Activated naive CD8-positive, alpha-beta T cell (primary cell): ENCODE data around the gene TULP4.
A peak's percentile ranks its signal among the peaks of the same experiment; 100 is the strongest.
"Not testable (repeated sequence)": the region's sequence is repeated elsewhere in the genome, so short reads cannot be mapped to it uniquely, and the experiment has no call there.

Experiments
- H3K27ac Mint-ChIP-seq: one replicate; pipeline ENCODE4 v1.8.0; 2021; ENCODE audit warnings: mixed read lengths
- H3K27me3 Mint-ChIP-seq: one replicate; pipeline ENCODE4 v1.8.0; 2021; ENCODE audit warnings: mixed read lengths
- H3K36me3 Mint-ChIP-seq: one replicate; pipeline ENCODE4 v1.8.0; 2021; ENCODE audit warnings: mixed read lengths
- H3K4me1 Mint-ChIP-seq: one replicate; pipeline ENCODE4 v1.8.0; 2021; ENCODE audit warnings: low read depth, mixed read lengths
- H3K4me3 Mint-ChIP-seq: one replicate; pipeline ENCODE4 v1.8.0; 2021; ENCODE audit warnings: mild to moderate bottlenecking, mixed read lengths
- H3K9me3 Mint-ChIP-seq: one replicate; pipeline ENCODE4 v1.8.0; 2021; ENCODE audit warnings: low read depth, mixed read lengths

TULP4 gene

GRCh38 chr6:158284876-158285655, 27.2 kb upstream of the TULP4 start:
- Mint-ChIP-seq H3K4me1 (peaks cover 35% of the 10 kb centered on the region), H3K27me3 (no peaks in the 10 kb centered on the region), H3K4me3 (no peak overlapping the region), H3K27ac (no peak overlapping the region), H3K9me3 (no peaks in the 10 kb centered on the region), H3K36me3 (peaks cover 2% of the 10 kb centered on the region)

- Mint-ChIP-seq H3K27me3 (no peaks in the 10 kb centered on the region), H3K27ac (no peak overlapping the region), H3K4me3 (no peak overlapping the region), H3K9me3 (no peaks in the 10 kb centered on the region), H3K4me1 (peaks cover 41% of the 10 kb centered on the region), H3K36me3 (peaks cover 2% of the 10 kb centered on the region)
These were observed 26.6 kb upstream of the TULP4 start for GRCh38 chr6:158285656-158286021.

GRCh38 chr6:158286413-158286812, 25.9 kb upstream of the TULP4 start:
- Mint-ChIP-seq H3K36me3 (peaks cover 2% of the 10 kb centered on the region), H3K9me3 (no peaks in the 10 kb centered on the region), H3K27me3 (no peaks in the 10 kb centered on the region), H3K4me1 (peaks cover 48% of the 10 kb centered on the region), H3K4me3 (no peak overlapping the region), H3K27ac (peak overlapping the region; percentile 18)

GRCh38 chr6:158287047-158287446, 25.2 kb upstream of the TULP4 start:
- H3K27ac Mint-ChIP-seq, result no peak overlapping the region
- no peaks in the 10 kb centered on the region for H3K27me3 Mint-ChIP-seq
- peaks cover 2% of the 10 kb centered on the region for H3K36me3 Mint-ChIP-seq
- H3K4me3 Mint-ChIP-seq, result no peak overlapping the region
- no peaks in the 10 kb centered on the region for H3K9me3 Mint-ChIP-seq
- H3K4me1 Mint-ChIP-seq, result peaks cover 52% of the 10 kb centered on the region

GRCh38 chr6:158290040-158290439, 22.2 kb upstream of the TULP4 start:
- Mint-ChIP-seq H3K4me3 (peak overlapping the region; percentile 52), H3K27me3 (no peaks in the 10 kb centered on the region), H3K9me3 (no peaks in the 10 kb centered on the region), H3K27ac (peak overlapping the region; percentile 36), H3K36me3 (peaks cover 8% of the 10 kb centered on the region), H3K4me1 (peaks cover 38% of the 10 kb centered on the region)

- Mint-ChIP-seq H3K4me1 (peaks cover 37% of the 10 kb centered on the region), H3K27me3 (no peaks in the 10 kb centered on the region), H3K36me3 (peaks cover 8% of the 10 kb centered on the region), H3K9me3 (no peaks in the 10 kb centered on the region), H3K4me3 (peak overlapping the region; percentile 52), H3K27ac (peak overlapping the region; percentile 36)
These were observed 21.6 kb upstream of the TULP4 start for GRCh38 chr6:158290659-158291058.

- Mint-ChIP-seq H3K27me3 (no peaks in the 10 kb centered on the region), H3K27ac (no peak overlapping the region), H3K36me3 (peaks cover 16% of the 10 kb centered on the region), H3K4me3 (no peak overlapping the region), H3K9me3 (peaks cover 8% of the 10 kb centered on the region), H3K4me1 (peaks cover 28% of the 10 kb centered on the region)
These were observed 20.2 kb upstream of the TULP4 start for GRCh38 chr6:158292016-158292415.

- no peaks in the 10 kb centered on the region for H3K27me3 Mint-ChIP-seq
- H3K4me1 Mint-ChIP-seq, result peaks cover 28% of the 10 kb centered on the region
- peaks cover 20% of the 10 kb centered on the region for H3K36me3 Mint-ChIP-seq
- no peak overlapping the region for H3K4me3 Mint-ChIP-seq
- no peak overlapping the region for H3K27ac Mint-ChIP-seq
- H3K9me3 Mint-ChIP-seq, result peaks cover 8% of the 10 kb centered on the region
These were observed 19.1 kb upstream of the TULP4 start for GRCh38 chr6:158293122-158293521.

- peaks cover 32% of the 10 kb centered on the region for H3K36me3 Mint-ChIP-seq
- H3K27me3 Mint-ChIP-seq, H3K27ac Mint-ChIP-seq, H3K9me3 Mint-ChIP-seq, H3K4me1 Mint-ChIP-seq, H3K4me3 Mint-ChIP-seq: not testable (repeated sequence)
These were observed 16.1 kb upstream of the TULP4 start for GRCh38 chr6:158295976-158296853.

- H3K4me3 Mint-ChIP-seq, result not testable (repeated sequence)
These were observed 15.4 kb upstream of the TULP4 start for GRCh38 chr6:158296854-158297324.

GRCh38 chr6:158297657-158298056, 14.6 kb upstream of the TULP4 start:
- H3K27ac Mint-ChIP-seq, H3K4me3 Mint-ChIP-seq, H3K9me3 Mint-ChIP-seq, H3K27me3 Mint-ChIP-seq, H3K4me1 Mint-ChIP-seq: not testable (repeated sequence)
- H3K36me3 Mint-ChIP-seq, result peaks cover 32% of the 10 kb centered on the region

More at GRCh38 chr6:158296854-158297324, 15.4 kb upstream of the TULP4 start:
- not testable (repeated sequence) for H3K4me1 Mint-ChIP-seq, H3K9me3 Mint-ChIP-seq, H3K27ac Mint-ChIP-seq, H3K27me3 Mint-ChIP-seq
- peaks cover 32% of the 10 kb centered on the region for H3K36me3 Mint-ChIP-seq

GRCh38 chr6:158300306-158301143, 11.7 kb upstream of the TULP4 start:
- H3K27me3 Mint-ChIP-seq, H3K4me1 Mint-ChIP-seq, H3K4me3 Mint-ChIP-seq, H3K9me3 Mint-ChIP-seq, H3K27ac Mint-ChIP-seq: not testable (repeated sequence)
- peaks cover 34% of the 10 kb centered on the region for H3K36me3 Mint-ChIP-seq

- H3K4me3 Mint-ChIP-seq, H3K27me3 Mint-ChIP-seq, H3K4me1 Mint-ChIP-seq, H3K9me3 Mint-ChIP-seq, H3K27ac Mint-ChIP-seq: not testable (repeated sequence)
- peaks cover 31% of the 10 kb centered on the region for H3K36me3 Mint-ChIP-seq
These were observed 10.7 kb upstream of the TULP4 start for GRCh38 chr6:158301561-158301960.

- H3K36me3 Mint-ChIP-seq, result peaks cover 26% of the 10 kb centered on the region
These were observed 10.0 kb upstream of the TULP4 start for GRCh38 chr6:158302195-158302796.

More at GRCh38 chr6:158302195-158302796, 10.0 kb upstream of the TULP4 start:
- H3K9me3 Mint-ChIP-seq, H3K4me1 Mint-ChIP-seq, H3K27me3 Mint-ChIP-seq, H3K4me3 Mint-ChIP-seq, H3K27ac Mint-ChIP-seq: not testable (repeated sequence)
